SIG-M5 (cell line): ENCODE results near the gene TARS2.
A peak's percentile ranks its signal among the peaks of the same experiment; 100 is the strongest.

Experiments
- DNase-seq: peaks from one replicate; lab custom pipeline; 2025; lab: John Stamatoyannopoulos, UW

Gene TARS2

DNA sequence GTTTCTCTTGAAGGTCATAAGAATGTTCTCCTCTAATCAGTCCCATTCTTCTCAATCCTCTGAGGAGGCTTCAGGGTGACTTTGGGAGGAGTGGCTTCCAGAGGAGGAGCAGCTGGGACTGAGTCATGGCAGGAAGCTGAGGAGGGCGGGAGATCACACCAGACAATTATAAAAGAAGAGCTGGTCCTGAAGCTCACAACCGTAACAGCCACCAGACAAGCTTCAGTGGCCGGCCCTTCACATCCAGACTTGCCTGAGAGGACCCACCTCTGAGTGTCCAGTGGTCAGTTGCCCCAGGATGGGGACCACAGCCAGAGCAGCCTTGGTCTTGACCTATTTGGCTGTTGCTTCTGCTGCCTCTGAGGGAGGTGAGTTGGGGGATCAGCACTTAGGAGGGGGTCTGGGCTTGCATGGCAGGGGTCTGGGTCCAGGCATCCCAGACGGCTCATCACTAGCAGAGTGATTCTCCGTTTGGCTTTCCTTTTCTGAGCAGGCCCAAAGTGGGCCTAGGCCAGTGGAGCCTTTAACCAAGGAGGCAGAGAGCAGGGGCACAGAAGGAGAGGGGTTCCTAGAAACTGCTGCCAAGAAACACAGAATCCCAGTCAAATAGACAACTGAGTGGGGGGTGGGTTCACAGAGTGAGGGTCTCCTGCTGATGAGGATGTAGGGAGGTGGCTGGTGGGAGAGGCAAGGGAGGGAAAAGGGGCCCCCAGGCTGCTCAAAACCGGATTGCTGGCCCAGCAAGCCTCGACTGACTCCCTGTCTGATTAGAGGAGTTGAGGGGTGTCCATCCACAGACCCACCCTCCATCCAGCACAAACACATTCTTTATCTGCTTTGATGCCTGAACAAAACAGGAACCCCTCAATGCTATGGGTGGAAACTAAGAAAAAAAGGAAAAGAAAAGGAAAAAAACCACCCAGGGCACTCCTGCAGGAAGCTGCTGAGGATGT is 21.0 kb downstream of the TARS2 start, which contains the start of gene ECM1:
Gene ECM1 (plus strand): TSS at position 198 of the 953 bp plus-strand sequence. CDS start 101 bp downstream, at position 299.
- no peak for DNase-seq

DNA sequence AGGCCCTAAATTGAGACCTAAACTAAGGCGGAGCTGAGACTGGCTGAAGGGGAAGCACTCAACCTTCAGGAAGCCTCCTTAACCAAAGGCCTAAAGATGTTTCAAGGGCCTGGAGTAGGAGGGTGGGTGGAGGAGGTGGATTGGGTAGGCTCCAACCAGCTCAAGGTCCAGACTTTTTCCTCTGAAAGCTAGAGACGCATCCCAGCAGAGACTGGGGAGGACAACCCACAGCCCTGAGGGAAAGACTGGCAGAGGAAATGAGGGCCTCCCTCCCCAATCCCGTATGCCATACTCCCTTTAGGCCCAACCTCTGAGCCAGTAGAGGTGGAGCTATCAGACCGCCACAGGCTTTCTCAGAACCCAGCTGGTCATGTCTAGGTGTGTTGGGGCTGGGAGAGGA is 21.8 kb downstream of the TARS2 start:
- DNase-seq: no peak

DNA sequence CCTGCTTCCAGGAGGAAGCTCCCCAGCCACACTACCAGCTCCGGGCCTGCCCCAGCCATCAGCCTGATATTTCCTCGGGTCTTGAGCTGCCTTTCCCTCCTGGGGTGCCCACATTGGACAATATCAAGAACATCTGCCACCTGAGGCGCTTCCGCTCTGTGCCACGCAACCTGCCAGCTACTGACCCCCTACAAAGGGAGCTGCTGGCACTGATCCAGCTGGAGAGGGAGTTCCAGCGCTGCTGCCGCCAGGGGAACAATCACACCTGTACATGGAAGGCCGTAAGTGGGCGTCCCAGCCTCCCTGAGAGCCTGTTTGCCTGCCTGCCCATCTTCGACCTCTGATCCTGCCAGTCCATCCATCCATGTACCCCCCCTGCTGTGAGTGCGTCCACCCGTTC is 24.3 kb downstream of the TARS2 start:
- no peak for DNase-seq

DNA sequence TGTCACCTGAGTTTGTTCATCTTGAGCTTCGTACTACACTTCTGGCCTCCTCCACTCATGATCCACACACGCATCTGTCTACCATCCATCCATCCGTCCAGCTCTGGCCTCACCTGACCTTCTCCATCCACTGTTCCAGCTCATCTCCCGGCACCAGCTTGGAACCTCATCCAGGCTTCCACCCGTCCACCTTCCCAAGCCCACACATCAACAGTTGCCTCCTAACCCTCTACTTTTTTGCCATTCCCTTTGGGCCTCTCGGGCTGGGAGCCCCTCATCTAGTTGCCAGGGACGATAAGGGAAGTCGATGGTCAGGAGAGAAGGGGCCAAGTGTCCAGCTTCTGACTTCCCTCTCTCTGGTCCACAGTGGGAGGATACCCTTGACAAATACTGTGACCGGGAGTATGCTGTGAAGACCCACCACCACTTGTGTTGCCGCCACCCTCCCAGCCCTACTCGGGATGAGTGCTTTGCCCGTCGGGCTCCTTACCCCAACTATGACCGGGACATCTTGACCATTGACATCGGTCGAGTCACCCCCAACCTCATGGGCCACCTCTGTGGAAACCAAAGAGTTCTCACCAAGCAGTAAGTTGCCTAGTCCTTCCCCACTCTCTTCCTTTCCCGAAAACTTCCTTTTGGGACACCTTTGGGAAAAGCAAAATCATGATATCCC is 24.9 kb downstream of the TARS2 start:
- no peak for DNase-seq

DNA sequence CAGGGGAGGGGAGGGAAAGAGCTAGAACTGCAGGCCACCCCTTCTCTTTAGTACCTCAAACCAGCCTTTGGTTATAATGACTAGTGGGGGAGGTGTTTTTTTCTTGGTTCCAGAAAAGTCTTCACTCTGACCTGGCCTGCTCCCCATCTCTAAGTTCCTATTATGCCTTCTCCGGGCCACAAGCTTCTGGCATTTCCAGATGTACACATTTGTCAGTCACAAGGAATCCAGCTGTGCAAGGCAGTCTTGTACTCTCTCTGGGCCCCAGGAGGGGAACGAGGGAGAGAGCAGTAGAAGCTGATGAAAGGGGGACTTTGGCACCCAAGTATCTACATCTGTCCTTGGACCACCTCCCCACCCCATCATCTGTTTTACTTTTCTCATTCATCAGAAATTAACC is 25.6 kb downstream of the TARS2 start:
- DNase-seq: no peak

DNA sequence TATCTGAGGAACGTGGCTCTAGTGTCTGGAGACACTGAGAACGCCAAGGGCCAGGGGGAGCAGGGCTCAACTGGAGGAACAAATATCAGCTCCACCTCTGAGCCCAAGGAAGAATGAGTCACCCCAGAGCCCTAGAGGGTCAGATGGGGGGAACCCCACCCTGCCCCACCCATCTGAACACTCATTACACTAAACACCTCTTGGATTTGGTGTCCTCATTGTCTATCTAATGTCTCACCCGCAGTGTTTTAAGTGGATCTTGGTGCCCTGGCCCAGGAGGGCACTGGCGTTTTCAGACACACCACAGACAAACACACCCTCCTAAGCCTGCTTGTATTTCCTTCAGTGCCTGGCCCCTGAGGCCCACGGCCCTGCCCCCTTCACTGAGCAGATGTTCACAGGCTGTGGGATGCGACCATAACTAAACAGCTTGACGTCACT is 26.2 kb downstream of the TARS2 start:
- DNase-seq: no peak

DNA sequence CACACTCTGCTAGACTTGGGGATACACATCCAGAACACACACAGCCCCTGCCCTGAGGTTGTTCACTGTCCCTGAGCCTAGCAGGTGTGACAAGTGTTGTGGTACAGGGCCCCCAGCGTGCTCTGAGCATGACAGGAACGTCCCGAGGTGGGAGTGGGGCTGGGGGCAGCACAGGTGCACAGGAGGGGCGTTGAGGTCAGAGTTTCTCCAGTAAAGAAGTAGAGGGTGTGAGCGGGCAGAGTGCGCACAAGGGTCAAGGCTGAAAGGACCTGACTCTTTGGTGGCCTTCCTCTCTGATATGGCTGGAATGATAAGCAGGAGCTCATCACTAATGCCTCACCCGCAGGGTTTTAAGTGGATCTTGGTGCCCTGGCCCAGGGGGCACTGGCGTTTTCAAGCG is 27.0 kb downstream of the TARS2 start:
- no peak for DNase-seq

DNA sequence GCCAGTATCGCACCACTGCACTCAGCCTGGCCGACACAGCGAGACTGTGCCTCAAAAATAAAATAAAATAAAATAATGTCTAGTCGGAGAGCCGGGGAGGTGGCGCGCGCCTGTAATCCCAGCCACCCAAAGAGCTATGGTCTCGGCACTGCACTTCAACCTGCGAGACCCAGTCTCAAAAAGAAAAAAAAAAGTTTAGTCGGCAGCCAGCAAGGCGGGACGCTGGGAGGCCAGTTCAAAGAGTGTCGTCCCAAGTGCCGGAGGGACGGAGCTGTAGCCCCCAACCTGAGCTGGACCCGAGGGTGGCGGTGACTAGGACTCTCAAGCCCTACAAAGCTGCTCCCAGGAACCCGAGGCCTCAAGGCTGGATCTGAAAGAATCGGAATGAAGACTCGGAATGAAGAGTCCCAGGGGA is 27.7 kb downstream of the TARS2 start:
- no peak for DNase-seq

DNA sequence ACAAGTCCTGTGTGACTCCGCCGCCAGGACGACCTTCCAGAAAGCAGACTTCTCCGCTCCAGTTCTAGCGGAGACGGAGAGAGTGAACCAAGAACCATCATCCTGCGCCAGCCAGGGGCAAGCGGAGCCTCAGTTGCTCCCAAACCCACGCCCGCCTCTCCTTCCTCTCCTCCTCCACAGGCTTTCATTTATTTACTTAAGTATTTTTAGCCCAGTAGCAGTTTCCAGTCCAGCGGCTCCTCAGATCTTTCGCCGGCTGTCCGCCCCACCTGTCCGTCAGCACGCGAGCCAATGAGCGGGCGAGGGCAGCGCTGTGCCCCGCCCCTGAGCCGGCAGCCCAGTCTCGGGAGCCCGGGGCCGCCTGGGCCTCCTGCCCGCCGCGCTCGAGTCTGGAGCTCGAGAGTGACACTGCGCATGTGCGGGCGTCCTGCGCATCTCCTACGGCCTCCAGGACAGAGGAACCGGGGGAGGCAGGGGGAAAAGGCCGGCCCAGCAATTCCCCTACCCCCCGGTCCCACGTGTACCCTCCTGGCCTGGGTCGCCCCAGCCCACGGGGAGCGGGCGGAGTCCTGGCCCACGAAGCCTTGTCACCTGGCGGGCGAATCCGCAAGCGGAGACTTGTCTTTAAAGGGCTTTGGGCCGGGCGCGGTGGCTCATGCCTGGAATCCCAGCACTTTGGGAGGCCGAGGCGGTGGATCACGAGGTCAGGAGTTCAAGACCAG is 28.3 kb downstream of the TARS2 start, which contains the start of gene FALEC:
Gene FALEC (plus strand): TSS at position 425 of the 722 bp plus-strand sequence.
- DNase-seq: peak; percentile 87

DNA sequence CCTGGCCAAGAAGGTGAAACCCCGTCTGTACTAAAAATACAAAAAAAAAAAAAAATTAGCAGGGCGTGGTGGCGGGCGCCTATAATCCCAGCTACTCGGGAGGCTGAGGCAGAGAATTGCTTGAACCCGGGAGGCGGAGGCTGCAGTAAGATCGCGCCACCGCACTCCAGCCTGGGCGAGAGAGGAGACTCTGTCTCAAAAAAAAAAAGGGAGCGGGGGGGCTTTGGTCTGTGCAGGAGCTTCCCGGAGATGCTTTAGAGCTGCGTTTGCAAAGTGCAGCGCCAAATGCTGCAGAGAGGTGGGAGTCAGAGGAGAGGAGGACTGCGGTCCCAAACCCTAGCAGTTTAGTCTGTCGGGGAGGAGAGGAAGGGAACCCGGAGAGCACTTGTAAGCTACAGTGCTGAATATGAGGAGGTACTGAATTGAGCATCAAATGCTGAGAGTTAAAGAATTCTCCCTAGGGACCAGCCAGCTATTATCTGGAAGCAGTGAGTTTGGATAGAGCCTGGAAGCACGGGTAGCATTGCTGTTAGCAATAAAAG is 28.9 kb downstream of the TARS2 start:
- no peak for DNase-seq

DNA sequence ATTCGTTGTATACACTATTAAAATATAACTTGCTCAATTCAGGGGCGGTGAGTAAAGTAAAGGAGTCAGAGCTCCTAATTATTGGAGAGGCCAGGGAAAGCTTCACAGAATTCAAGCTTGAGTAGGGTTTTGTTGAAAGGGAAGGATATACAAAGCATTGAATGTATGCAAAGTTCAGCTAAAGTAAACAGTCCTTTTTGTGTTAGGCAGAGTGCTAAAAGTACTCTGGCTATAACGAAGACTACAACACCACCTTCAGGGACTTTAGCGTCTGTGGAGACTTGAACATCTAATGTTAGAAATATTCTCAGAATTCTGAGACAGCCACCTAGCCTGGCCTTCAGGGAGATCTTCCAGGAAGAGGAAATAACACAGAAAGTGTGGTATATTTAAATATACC is 29.4 kb downstream of the TARS2 start:
- DNase-seq: no peak

DNA sequence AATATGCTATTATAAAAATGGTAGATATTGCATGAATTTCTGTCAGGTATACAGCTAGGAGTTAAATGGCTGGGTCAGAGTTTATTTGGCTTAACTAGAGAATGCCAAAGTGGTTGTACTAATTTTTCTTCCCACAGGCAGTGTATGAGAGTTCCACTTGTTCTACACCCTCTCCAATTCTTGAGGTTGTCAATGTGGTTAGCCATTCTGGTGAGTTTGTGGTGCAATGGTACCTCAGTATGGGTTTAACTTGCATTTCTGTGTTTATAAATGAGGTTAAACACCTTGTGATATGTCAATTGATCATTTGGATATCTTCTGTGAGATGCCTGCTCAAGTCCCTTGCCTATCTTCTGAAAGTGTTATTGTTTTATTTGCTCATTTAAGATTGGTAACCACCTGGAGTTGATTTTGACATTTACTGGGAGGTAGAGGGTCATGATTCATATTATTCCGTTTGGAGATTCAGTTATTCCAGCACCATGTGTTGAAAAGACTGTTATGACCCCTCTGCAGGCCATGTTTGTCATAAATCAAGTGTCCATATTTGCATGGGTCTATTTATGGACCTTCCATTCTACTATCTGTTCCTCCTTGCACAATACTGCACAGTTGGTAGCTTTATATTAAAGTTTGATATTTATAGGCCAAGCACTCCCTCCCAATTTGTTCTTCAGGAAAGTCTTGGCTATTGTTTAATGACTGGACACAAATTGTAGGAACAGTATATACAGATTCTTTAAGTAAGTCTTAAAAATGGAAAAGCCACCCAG is 34.2 kb downstream of the TARS2 start:
- no peak for DNase-seq

DNA sequence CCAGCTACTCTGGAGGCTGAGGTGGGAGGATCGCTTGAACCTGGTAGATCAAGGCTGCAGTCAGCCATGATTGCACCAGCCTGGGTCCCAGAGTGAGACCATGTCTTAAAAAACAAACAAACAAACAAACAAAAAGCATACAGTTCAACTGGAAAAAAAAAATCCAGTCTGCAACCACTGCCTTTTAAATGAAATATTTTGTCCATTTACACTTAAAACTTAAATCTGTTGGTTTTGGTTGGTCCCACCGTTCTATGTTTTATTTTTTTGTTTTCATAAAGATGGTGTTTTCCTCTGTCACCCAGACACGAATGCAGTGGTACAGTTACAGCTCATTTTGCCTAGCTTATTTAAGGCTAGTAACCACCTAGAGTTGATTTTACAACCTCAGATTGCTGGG is 38.1 kb downstream of the TARS2 start:
- DNase-seq: no peak

DNA sequence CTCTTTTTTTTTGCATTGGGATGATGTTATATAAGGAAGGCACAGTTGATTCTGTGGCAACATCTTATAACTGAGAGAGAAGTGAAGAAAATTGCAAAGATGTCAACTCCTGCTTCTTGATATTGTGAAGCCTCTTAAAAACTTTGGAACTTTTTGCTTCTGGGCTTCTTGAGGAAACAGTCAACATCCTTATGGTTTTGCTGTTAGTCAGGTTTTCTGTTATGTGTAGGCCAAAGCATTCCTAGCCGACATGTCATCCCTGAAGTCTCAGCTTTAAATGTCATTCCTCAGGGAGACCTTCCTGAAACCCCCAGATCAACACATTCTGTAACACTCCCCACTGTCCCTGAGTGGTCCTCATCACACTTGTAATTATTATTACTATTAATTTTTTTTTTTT is 41.0 kb downstream of the TARS2 start:
- DNase-seq: no peak

DNA sequence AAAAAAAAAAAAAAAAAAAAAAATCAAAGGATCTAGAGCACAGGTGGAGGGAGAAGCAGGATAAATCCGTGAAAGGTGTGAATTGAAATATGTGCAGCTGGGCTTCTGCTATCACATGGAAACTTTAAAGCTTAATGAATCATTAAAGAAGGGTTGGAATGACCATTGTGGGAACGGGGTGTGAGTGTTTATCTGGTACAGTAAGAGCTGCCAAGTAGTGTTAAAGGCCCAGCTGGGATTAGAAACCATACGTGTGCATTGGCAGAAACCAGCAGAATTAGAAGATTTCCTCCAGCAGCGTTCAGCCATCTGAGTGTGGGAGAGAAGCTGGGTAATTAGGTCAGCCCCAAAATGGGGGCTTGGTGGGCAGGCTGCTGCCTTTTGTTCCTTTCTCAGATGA is 41.8 kb downstream of the TARS2 start:
- DNase-seq: no peak

DNA sequence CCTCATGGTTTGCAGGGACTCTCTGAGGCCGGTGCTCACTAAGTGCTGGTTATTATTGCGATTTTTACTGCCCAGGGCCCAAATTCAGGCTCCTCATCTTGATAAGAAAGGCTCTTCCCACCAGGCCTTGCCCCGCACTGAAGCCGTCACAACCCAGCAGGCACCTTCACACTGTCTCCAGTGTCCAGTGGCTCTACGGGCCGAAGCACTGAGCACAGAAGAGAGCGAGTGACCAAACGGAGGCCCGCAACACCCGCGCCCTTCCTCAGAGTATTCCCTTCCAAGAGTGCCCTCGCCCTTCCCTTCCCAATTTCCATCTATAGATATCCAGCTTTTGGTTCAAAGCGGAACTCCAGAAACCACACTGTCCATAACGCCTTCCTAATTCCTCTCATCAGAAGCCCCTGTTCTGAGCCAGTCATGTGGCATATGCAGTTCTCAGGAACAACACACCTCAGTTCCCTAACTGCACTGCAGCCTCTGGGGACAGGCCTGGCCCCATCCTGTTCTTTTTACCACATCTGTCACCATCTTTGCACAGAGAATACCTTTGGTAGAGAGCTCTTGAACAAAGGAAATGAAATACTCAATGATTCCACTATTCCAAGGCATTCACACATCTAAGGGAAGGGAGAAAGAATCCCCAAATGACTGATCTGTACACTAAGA is 43.4 kb downstream of the TARS2 start:
- DNase-seq: no peak

DNA sequence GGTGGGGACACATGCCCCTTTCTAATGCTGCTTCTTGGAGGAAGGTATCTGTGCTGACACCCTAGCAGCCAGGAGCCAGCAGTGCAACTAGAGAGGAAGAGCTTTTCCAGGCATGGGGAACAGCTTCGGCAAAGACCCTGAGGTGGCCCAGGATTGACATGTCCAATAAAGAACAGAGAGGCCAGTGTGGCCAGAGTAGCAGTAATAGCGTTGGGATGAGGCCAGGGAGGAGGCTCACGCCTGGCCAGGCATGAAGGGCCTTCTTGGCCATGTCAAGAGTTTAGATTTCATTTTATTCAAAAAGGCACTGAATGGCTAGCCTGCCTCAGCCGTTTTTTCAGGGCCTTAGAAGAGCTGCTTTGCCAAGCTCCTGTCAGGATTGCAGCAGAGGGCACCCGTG is 45.6 kb downstream of the TARS2 start:
- DNase-seq: no peak

DNA sequence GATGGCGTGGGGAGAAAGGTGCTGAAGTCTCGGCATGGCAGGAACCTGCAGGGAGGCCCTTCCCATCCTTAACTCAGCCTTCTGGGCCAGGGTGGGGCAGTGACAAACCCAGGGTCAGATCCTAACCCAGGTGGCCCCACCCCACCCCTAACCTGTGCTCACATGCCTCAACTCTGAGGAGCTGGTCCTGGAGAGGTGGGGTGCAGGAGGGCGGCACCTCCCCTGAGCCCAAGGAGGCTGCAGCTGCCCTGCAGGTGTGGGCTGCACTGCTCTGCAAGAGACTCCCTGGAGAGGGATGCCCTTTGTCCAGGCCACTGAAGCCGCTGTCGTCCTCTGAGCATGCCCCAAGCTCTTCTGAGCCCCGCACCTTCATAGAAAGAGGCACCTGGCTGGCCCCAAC is 46.8 kb downstream of the TARS2 start:
- no peak for DNase-seq

DNA sequence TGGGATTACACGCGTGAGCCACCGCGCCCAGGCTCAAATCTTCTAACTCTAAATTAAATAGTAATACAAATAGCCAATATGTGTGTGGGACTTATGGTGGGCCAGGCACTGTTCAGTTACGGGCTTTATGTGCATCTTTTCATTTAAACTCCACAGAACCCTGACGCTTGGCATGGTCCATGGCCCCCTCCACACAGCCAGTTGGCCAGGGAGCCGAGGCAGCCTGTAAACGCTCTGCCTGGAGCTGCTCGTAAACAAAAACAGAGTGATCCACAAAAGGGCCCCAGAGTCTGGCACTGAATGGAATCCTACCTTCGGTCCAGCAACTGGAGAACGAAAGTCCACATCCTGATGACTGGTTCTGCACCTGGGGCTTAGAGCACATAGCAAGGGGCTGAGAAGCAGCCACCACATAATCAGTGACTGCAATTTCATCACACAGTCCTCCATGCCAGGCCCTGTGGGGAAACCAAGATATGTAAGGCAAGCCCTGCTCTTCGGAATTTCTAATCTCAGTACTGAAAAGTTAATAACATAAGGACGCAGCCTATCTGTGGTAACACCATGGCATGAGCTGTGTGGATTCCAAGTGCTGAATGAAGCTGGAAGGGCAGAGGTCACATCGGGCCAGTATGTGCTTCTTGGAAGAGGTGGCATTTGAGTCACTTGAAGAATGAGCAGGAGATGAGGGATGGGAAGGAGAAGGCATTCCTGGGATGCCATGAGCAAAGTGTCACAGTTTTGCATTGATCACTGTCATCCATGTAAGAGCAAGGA is 48.5 kb downstream of the TARS2 start:
- no peak for DNase-seq
